GM18519 (cell line): ENCODE results near the gene PCBP4.

Experiments
- ATAC-seq: cut with Tn5 transposase; IDR thresholded peaks from one replicate; pipeline ENCODE4 v1.9.1; 2021; ENCODE audit warnings: mild to moderate bottlenecking, moderate library complexity; ENCODE audit not compliant: unreplicated experiment, low FRiP score

Gene PCBP4

GRCh38 chr3:51974963-51975851, 8.0 kb upstream of the PCBP4 start, which contains the start of gene ABHD14A:
Gene ABHD14A, plus strand, starts transcription at chr3:51975064. Its CDS starts 72 bp downstream, at chr3:51975136.
- no peak for ATAC-seq

GRCh38 chr3:51974277-51974962, 7.2 kb upstream of the PCBP4 start:
- ATAC-seq: no peak

- no peak for ATAC-seq
Observed at GRCh38 chr3:51971350-51971749, 4.1 kb upstream of the PCBP4 start.

DNA sequence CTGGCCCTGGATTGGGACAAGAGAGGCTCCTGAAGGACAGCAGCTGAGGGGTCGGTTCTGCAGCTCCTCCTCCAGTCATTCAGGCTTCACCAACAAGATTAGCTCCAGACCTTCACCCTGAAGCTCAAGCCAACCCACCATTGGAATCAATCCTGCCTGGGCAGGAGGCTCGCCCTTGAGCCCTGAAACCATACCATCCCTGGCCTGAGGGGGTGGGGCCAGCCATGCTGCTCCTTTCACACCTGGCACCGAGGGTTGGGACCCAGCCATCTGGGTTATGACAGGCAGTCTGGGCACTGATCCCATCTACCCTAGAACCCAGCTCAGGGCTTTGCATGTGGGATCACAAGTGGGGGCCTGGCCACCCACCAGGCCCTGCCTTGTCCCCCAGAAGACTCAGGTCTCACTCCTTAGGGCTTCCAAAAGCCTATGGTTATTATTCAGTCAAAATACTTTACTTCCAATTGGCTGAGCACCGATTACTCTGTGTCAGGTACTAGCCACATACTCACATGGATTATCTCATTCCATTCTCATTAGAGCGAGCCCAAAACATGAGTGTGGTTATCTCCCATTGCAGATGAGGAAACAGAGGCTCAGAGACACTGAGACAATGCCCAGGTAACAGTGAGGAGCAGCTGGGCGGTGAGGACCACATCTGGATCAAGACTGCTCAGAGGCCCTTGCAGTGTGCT, 3.5 kb upstream of the PCBP4 start:
- ATAC-seq: no peak

- no peak for ATAC-seq
Observed at GRCh38 chr3:51969841-51970240, 2.6 kb upstream of the PCBP4 start.

- ATAC-seq: no peak
Observed at GRCh38 chr3:51968883-51969678, 1.8 kb upstream of the PCBP4 start.

DNA sequence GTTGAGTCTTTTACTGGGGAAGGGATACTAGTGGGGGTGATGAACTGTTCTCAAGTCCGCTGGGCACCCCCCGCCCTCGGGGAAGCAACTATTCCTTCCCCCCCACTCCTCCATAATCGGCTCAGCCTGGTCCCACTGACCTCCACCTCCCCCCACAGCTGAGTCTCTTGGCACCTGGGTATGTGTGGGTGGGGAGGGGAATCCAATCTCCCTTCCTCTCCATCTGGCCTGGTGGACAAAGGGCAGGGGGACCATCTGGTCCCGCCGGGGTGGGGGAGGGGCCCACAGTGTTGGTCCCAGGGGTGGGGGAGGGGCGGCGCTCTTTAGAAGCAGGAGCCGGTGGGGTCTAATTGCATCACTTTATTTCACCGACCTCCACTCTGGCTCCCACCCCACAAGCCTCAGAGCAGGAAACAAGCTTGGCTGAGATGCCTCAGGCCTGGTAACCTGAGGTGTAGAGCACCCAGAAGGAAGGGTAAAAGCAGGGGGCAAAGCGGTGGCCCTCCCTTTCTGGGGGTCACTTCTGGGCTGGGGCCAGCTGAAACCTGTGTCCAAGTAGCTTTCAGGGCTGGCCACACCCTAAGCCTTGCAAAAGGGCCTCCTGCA, 1.0 kb upstream of the PCBP4 start:
- ATAC-seq: no peak

- ATAC-seq: no peak
Observed at GRCh38 chr3:51966922-51967383, 301 bp downstream of the PCBP4 start.

DNA sequence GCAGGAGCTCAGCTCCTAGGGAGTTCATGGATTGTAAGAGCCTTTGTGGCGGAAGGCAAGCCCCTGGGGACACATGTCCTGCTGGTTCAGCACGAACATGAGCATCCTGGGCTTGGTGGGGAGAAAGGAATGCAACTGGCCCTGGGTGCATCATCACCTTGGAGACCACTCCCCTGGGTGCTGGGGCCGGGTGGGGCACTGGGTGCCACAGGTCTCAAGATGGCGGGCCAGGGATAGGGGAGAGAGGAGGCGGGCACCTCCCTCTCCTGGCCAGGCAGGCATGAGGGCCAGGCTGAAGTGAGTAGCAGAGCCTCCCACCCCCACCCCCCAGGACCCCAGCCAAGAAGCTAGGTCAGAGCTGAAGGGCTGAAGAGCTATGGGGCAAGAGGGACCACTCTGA, 768 bp downstream of the PCBP4 start:
- no peak for ATAC-seq

DNA sequence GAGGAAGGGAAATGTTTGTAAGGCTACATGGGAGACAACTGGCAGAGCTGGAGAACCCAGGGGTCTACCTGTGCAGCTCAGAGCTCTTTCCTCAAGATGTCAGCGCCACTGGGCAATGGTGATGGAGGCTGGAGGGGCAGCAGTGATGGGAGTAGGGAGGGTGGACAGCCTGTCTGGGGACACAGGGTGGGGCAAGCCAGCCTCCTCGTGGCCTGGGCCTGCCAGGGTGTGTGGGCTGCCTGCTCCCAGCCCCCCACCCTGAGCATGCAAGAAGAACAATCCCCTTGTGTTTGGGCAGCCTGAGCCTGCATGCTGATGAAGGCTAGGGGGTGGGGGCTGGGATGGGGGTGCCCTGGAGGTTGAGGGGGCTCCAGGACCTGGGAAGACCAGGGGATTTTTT, 1.2 kb downstream of the PCBP4 start:
- ATAC-seq: no peak

- ATAC-seq: no peak
Observed at GRCh38 chr3:51964521-51964920, 2.7 kb downstream of the PCBP4 start.

GRCh38 chr3:51963951-51964451, 3.3 kb downstream of the PCBP4 start:
- no peak for ATAC-seq

GRCh38 chr3:51962854-51963530, 4.3 kb downstream of the PCBP4 start:
- ATAC-seq: no peak

GRCh38 chr3:51961602-51962569, 5.4 kb downstream of the PCBP4 start:
- no peak for ATAC-seq

DNA sequence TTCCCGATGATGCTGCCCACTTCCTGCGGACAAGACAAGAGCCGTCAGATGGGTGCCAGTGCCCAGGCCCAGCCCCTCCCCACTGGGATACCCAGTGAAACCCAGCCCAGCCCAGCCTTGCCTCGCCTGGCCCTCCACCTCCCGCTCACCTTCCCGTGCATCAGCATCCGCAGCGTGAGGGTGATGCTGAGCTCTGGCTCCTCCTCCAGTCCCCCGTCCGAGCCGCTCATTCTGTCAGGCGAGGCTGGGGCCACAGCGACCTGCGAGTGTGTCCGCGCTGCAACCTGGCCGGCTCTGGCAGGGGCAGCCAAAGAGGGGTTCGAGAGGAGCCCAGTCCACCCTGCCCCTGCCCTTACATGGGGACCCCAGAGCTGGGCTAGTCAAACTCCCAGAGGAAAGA, 6.2 kb downstream of the PCBP4 start:
- ATAC-seq: no peak

GRCh38 chr3:51960386-51960785, 6.9 kb downstream of the PCBP4 start:
- ATAC-seq: no peak

DNA sequence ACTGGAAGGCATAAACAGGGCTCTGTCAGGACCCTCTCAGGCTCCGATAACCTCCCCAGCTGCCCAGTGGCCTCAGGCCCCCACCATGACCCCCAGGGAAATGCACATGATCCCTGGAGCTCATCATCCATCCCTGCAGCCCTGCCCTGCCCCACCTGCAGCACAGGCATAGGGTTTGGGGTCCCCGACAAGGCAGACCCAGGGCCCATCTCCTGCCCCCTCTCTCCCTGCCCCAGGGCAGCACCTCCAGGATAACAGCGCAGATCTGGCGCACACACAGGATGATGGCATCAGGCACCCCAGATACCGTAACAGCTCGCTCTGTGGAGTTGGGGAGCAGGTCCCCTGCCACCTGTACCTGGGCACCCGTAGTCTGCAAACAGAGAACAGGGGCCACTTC, 7.6 kb downstream of the PCBP4 start:
- no peak for ATAC-seq
